ENCODE measurements around the gene FAM76A.
"Not testable (repeated sequence)": the region's sequence is repeated elsewhere in the genome, so short reads cannot be mapped to it uniquely, and the experiment has no call there.

Gene FAM76A

DNA sequence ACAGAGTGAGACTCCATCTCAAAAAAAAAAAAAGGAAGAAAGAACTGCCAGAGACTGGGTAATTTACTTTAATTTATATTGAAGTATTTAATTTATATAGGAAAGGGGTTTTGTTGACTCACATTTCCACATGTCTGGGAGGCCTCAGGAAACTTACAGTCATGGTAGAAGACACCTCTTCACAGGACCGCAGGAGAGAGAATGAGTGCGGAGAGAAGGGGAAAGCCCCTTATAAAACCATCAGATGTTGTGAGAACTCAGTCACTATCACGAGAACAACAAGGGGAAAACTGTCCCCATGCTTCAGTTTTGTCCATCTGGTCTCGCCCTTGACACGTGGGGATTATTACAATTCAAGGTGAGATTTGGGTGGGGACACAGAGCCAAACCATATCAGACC is 79.0 kb downstream of the FAM76A start:
- Histone ChIP-seq H3K4me3 (no peak overlapping the region), H3K9me3 (ENCODE audit: low read depth, low read length) (no peaks in the 10 kb centered on the region), H3K9ac (ENCODE audit: insufficient read length) (no peak overlapping the region), H3K36me3 (ENCODE audit: insufficient read depth, low read length) (peaks cover 19% of the 10 kb centered on the region), H3K27ac (no peak overlapping the region)
- no peak for DNase-seq (ENCODE audit: low read depth, low spot score)
- no peak for TF ChIP-seq EZH2 (IDR thresholded peaks at IDR 0.05)
- TF ChIP-seq FOXP2 (optimal IDR thresholded peaks at IDR 0.05; ENCODE audit: control extremely low read depth, extremely low read length, insufficient read depth) = no peak
- TF ChIP-seq POLR2AphosphoS5 (IDR thresholded peaks at IDR 0.05; ENCODE audit: borderline replicate concordance, low read depth, low read length) = no peak

DNA sequence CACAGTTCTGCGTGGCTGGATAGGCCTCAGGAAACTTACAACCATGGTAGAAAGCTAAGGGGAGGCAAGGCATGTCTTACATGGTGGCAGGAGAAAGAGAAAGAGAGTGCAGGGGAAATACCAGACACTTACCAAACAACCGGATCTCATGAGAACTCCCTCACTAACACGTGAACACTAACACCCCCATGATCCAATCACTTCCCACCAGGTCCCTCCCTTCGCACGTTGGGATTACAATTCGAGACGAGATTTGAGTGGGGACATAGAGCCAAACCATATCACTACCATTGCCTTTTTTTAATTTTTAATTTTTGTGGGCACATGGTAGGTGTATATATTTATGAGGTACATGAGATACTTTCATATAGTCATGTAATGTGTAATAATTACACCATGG is 81.0 kb downstream of the FAM76A start:
- TF ChIP-seq EZH2 (IDR thresholded peaks at IDR 0.05) = no peak
- TF ChIP-seq FOXP2 (optimal IDR thresholded peaks at IDR 0.05; ENCODE audit: control extremely low read depth, extremely low read length, insufficient read depth) = no peak
- no peak for TF ChIP-seq POLR2AphosphoS5 (IDR thresholded peaks at IDR 0.05; ENCODE audit: borderline replicate concordance, low read depth, low read length)
- H3K27ac ChIP-seq = no peak overlapping the region
- H3K9me3 ChIP-seq (ENCODE audit: low read depth, low read length) = no peaks in the 10 kb centered on the region
- no peak for DNase-seq (ENCODE audit: low read depth, low spot score)
- H3K36me3 ChIP-seq (ENCODE audit: insufficient read depth, low read length) = peaks cover 14% of the 10 kb centered on the region
- no peak overlapping the region for H3K9ac ChIP-seq (ENCODE audit: insufficient read length)
- H3K4me3 ChIP-seq = no peak overlapping the region

DNA sequence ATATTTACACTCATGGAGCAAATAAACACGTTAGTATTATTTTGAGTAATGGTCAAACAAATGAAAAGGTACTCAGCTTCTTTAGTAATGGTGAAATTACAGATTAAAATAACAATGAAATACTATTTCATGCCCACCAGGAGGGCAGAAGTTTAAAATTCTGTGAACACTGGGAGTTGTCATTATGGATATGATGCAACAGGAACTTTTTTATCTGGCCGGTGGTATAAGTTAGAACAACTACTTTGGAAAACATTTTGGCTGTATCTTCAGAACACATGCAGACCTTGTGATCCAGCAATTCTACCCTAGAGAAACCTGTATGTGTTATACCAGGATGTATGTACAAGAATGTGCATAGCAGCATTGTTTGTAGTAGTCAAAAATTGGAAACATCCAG is 81.6 kb downstream of the FAM76A start:
- no peak for TF ChIP-seq EZH2 (IDR thresholded peaks at IDR 0.05)
- no peak for TF ChIP-seq POLR2AphosphoS5 (IDR thresholded peaks at IDR 0.05; ENCODE audit: borderline replicate concordance, low read depth, low read length)
- no peak for TF ChIP-seq FOXP2 (optimal IDR thresholded peaks at IDR 0.05; ENCODE audit: control extremely low read depth, extremely low read length, insufficient read depth)
- DNase-seq (ENCODE audit: low read depth, low spot score) = no peak
- no peak overlapping the region for H3K9ac ChIP-seq (ENCODE audit: insufficient read length)
- no peak overlapping the region for H3K4me3 ChIP-seq
- H3K36me3 ChIP-seq (ENCODE audit: insufficient read depth, low read length) = peaks cover 8% of the 10 kb centered on the region
- no peaks in the 10 kb centered on the region for H3K9me3 ChIP-seq (ENCODE audit: low read depth, low read length)
- H3K27ac ChIP-seq = no peak overlapping the region

DNA sequence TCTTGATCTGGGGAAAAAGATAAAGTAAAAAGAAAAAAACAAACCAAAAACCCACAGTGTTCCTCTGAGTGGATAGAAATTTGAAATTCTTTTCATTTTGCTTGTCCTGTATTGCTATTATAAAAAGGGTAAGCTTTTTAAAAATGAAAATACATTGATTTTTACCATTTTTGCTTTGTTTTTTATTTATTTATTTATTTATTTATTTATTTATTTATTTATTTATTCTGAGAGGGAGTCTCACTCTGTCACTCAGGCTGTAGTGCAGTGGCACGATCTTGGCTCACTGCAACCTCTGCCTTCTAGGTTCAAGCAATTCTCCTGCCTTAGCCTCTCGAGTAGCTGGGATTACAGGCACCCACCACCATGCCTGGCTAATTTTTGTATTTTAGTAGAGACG is 82.4 kb downstream of the FAM76A start:
- H3K27ac ChIP-seq; H3K9me3 ChIP-seq (ENCODE audit: low read depth, low read length); DNase-seq (ENCODE audit: low read depth, low spot score); H3K36me3 ChIP-seq (ENCODE audit: insufficient read depth, low read length); H3K9ac ChIP-seq (ENCODE audit: insufficient read length); H3K4me3 ChIP-seq: not testable (repeated sequence)

DNA sequence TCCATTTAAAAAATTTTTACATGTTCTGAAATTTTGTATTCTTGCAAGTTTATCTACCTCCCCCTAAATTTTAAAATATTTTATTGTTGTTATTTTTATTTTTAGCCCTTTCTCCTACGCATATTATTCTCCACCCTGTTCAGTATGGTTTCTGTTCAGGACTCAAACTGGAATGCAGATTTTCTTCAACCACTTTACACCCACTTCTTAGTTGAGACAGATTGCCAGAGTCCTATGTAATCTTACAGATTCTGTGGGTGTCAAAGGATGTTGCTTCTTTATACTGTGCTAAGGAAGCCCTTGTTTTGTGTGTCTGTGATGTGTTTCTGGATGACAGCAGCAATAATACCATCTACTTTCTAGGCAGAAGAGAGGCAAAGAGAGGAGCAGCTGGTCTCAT is 84.1 kb downstream of the FAM76A start:
- Histone ChIP-seq H3K9me3 (ENCODE audit: low read depth, low read length) (no peaks in the 10 kb centered on the region), H3K9ac (ENCODE audit: insufficient read length) (no peak overlapping the region), H3K36me3 (ENCODE audit: insufficient read depth, low read length) (peaks cover 7% of the 10 kb centered on the region), H3K27ac (no peak overlapping the region), H3K4me3 (no peak overlapping the region)
- TF ChIP-seq FOXP2 (optimal IDR thresholded peaks at IDR 0.05; ENCODE audit: control extremely low read depth, extremely low read length, insufficient read depth) (no peak), POLR2AphosphoS5 (IDR thresholded peaks at IDR 0.05; ENCODE audit: borderline replicate concordance, low read depth, low read length) (no peak), EZH2 (IDR thresholded peaks at IDR 0.05) (no peak)
- DNase-seq (ENCODE audit: low read depth, low spot score) = no peak

DNA sequence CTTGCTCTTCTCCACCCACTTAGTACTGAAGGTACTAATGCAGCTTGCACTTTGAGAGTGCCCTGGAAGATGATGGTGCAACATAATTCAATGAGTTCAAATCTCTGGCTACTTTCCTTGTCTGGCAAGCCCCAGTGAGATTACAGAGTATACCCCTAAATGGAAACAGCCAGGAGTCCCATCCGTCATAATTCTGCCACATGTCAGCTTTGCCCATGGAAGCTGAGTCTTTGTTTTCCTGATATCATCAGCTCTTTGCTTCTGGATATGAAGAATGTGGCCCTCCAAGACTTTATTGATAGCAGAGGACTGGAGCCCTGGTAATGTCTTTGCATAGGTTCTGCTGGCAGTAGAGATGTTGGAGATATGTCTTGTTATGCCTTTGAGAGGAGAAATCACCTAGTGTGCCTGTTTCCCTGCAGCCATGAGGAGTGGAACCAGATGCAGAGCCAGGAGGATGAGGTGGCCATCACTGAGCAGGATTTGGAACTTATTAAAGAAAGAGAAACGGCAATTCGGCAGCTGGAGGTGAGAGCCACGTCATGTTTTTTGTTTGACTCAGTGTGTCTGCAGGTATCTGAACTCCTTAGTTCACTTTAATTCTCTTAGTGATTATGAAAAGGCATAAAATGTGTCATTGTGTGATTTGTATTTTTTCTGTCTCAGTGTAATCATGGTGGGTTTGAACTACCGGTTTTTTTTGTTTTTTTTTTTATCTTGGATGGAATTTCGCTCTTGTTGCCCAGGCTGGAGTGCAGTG is 86.2 kb downstream of the FAM76A start:
- DNase-seq (ENCODE audit: low read depth, low spot score) = no peak
- H3K9me3 ChIP-seq (ENCODE audit: low read depth, low read length) = no peaks in the 10 kb centered on the region
- no peak overlapping the region for H3K9ac ChIP-seq (ENCODE audit: insufficient read length)
- no peak for TF ChIP-seq FOXP2 (optimal IDR thresholded peaks at IDR 0.05; ENCODE audit: control extremely low read depth, extremely low read length, insufficient read depth)
- TF ChIP-seq POLR2AphosphoS5 (IDR thresholded peaks at IDR 0.05; ENCODE audit: borderline replicate concordance, low read depth, low read length) = no peak
- no peak for TF ChIP-seq EZH2 (IDR thresholded peaks at IDR 0.05)
- no peak overlapping the region for H3K4me3 ChIP-seq
- H3K36me3 ChIP-seq (ENCODE audit: insufficient read depth, low read length) = peaks cover 3% of the 10 kb centered on the region; the same call in 1 of the 2 replicates
- no peak overlapping the region for H3K27ac ChIP-seq
